Neuron (in vitro differentiated cells): ENCODE data around the gene C12orf76.
A peak's percentile ranks its signal among the peaks of the same experiment; 100 is the strongest.

Experiments
- H2AFZ ChIP-seq: one replicate; pipeline ENCODE4 v1.6.1; 2013; ENCODE audit warnings: low read depth, mild to moderate bottlenecking, inconsistent platforms, low read length, moderate library complexity
- H3K27me3 ChIP-seq: one replicate; pipeline ENCODE4 v1.6.1; 2013; ENCODE audit warnings: low read length; ENCODE audit not compliant: insufficient read depth
- H3K36me3 ChIP-seq: one replicate; pipeline ENCODE4 v1.6.1; 2013; ENCODE audit warnings: low read length; ENCODE audit not compliant: insufficient read depth
- H3K4me1 ChIP-seq: one replicate; pipeline ENCODE4 v1.6.1; 2013; ENCODE audit warnings: low read length; ENCODE audit not compliant: insufficient read depth
- H3K4me3 ChIP-seq: 2 replicates; pipeline ENCODE4 v1.5.1; 2013; ENCODE audit warnings: mild to moderate bottlenecking, low read length, moderate library complexity
- H3K9me3 ChIP-seq: one replicate; pipeline ENCODE4 v1.6.1; 2013; ENCODE audit warnings: low read length

The C12orf76 gene

GRCh38 chr12:110005319-110005973 lies 42.9 kb downstream of the C12orf76 start:
- no peak overlapping the region for H2AFZ ChIP-seq
- H3K36me3 ChIP-seq: peaks cover 2% of the 10 kb centered on the region
- no peak overlapping the region for H3K4me3 ChIP-seq
- no peaks in the 10 kb centered on the region for H3K27me3 ChIP-seq
- no peaks in the 10 kb centered on the region for H3K9me3 ChIP-seq
- peaks cover under 1% of the 10 kb centered on the region for H3K4me1 ChIP-seq

GRCh38 chr12:110004598-110004997 lies 43.7 kb downstream of the C12orf76 start:
- H3K4me3 ChIP-seq: no peak overlapping the region
- no peak overlapping the region for H2AFZ ChIP-seq
- H3K4me1 ChIP-seq: peaks cover 8% of the 10 kb centered on the region
- H3K36me3 ChIP-seq: peaks cover 2% of the 10 kb centered on the region
- H3K27me3 ChIP-seq: no peaks in the 10 kb centered on the region
- no peaks in the 10 kb centered on the region for H3K9me3 ChIP-seq

GRCh38 chr12:110002676-110003515 lies 45.4 kb downstream of the C12orf76 start:
- Histone ChIP-seq H2AFZ (no peak overlapping the region), H3K36me3 (peaks cover 2% of the 10 kb centered on the region), H3K27me3 (no peaks in the 10 kb centered on the region), H3K4me1 (peaks cover 8% of the 10 kb centered on the region), H3K9me3 (no peaks in the 10 kb centered on the region), H3K4me3 (no peak overlapping the region)

- H3K4me3 ChIP-seq: no peak overlapping the region
- no peaks in the 10 kb centered on the region for H3K27me3 ChIP-seq
- H3K4me1 ChIP-seq: peaks cover 8% of the 10 kb centered on the region
- no peaks in the 10 kb centered on the region for H3K9me3 ChIP-seq
- peaks cover 2% of the 10 kb centered on the region for H3K36me3 ChIP-seq
- no peak overlapping the region for H2AFZ ChIP-seq
Observed at GRCh38 chr12:110001596-110001995, 46.7 kb downstream of the C12orf76 start.

GRCh38 chr12:109999983-110000505 lies 48.3 kb downstream of the C12orf76 start:
- H2AFZ ChIP-seq: peak overlapping the region; percentile 69
- peaks cover 13% of the 10 kb centered on the region for H3K4me1 ChIP-seq
- H3K27me3 ChIP-seq: no peaks in the 10 kb centered on the region
- H3K9me3 ChIP-seq: no peaks in the 10 kb centered on the region
- peak overlapping the region; percentile 82 for H3K4me3 ChIP-seq
- H3K36me3 ChIP-seq: peaks cover under 1% of the 10 kb centered on the region

- peak overlapping the region; percentile 82 for H3K4me3 ChIP-seq
- peak overlapping the region; percentile 69 for H2AFZ ChIP-seq
- H3K4me1 ChIP-seq: peaks cover 17% of the 10 kb centered on the region
- H3K9me3 ChIP-seq: no peaks in the 10 kb centered on the region
- H3K36me3 ChIP-seq: no peaks in the 10 kb centered on the region
- no peaks in the 10 kb centered on the region for H3K27me3 ChIP-seq
Observed at GRCh38 chr12:109999649-109999971, 48.7 kb downstream of the C12orf76 start.

- peaks cover 22% of the 10 kb centered on the region for H3K4me1 ChIP-seq
- H2AFZ ChIP-seq: peak within 1 kb of the TSS; percentile 69
- H3K27me3 ChIP-seq: no peaks in the 10 kb centered on the region
- H3K9me3 ChIP-seq: no peaks in the 10 kb centered on the region
- H3K4me3 ChIP-seq: peak within 1 kb of the TSS; percentile 82
- no peaks in the 10 kb centered on the region for H3K36me3 ChIP-seq
Observed at GRCh38 chr12:109998904-109999648, 49.2 kb downstream of the C12orf76 start, which contains the start of gene ANKRD13A. Gene ANKRD13A, plus strand, starts transcription at chr12:109999430. Its CDS starts 259 bp downstream, at chr12:109999689.

GRCh38 chr12:109998241-109998903 lies 50.0 kb downstream of the C12orf76 start:
- Histone ChIP-seq H2AFZ (peak overlapping the region; percentile 69), H3K4me3 (peak overlapping the region; percentile 82), H3K9me3 (no peaks in the 10 kb centered on the region), H3K4me1 (peaks cover 22% of the 10 kb centered on the region), H3K36me3 (no peaks in the 10 kb centered on the region), H3K27me3 (no peaks in the 10 kb centered on the region)

- Histone ChIP-seq H3K9me3 (no peaks in the 10 kb centered on the region), H3K4me1 (peaks cover 22% of the 10 kb centered on the region), H3K4me3 (no peak overlapping the region)
Observed at GRCh38 chr12:109997393-109997792, 50.9 kb downstream of the C12orf76 start.

GRCh38 chr12:109996483-109996853 lies 51.9 kb downstream of the C12orf76 start:
- Histone ChIP-seq H3K9me3 (no peaks in the 10 kb centered on the region), H3K4me1 (peaks cover 22% of the 10 kb centered on the region), H2AFZ (peak overlapping the region; percentile 73), H3K4me3 (peak overlapping the region; percentile 82), H3K36me3 (peaks cover 4% of the 10 kb centered on the region), H3K27me3 (no peaks in the 10 kb centered on the region)

More at GRCh38 chr12:109997393-109997792, 50.9 kb downstream of the C12orf76 start:
- no peaks in the 10 kb centered on the region for H3K36me3 ChIP-seq
- H2AFZ ChIP-seq: no peak overlapping the region
- no peaks in the 10 kb centered on the region for H3K27me3 ChIP-seq

- Histone ChIP-seq H3K4me3 (peak within 1 kb of the TSS; percentile 82), H3K9me3 (no peaks in the 10 kb centered on the region), H3K36me3 (peaks cover 5% of the 10 kb centered on the region), H3K4me1 (peaks cover 22% of the 10 kb centered on the region), H2AFZ (peak within 1 kb of the TSS; percentile 73), H3K27me3 (no peaks in the 10 kb centered on the region)
Observed at GRCh38 chr12:109995686-109996482, 52.4 kb downstream of the C12orf76 start, which contains the start of gene GIT2. Gene GIT2, minus strand, starts transcription at chr12:109996368. Its CDS starts 144 bp downstream, at chr12:109996224.

GRCh38 chr12:109995361-109995685 lies 53.0 kb downstream of the C12orf76 start:
- Histone ChIP-seq H3K27me3 (no peaks in the 10 kb centered on the region), H3K4me1 (peaks cover 21% of the 10 kb centered on the region), H3K36me3 (peaks cover 8% of the 10 kb centered on the region), H3K9me3 (no peaks in the 10 kb centered on the region), H3K4me3 (peak overlapping the region; percentile 82), H2AFZ (no peak overlapping the region)
